ENCODE measurements around the gene ICA1. TPM values are rescaled to one million over a fixed set of nuclear protein-coding genes. Genes with fewer than 3 reads are reported as not detected.

ICA1 gene
- total RNA-seq, 1 donor from 2014 or later, result 51.0 TPM

DNA sequence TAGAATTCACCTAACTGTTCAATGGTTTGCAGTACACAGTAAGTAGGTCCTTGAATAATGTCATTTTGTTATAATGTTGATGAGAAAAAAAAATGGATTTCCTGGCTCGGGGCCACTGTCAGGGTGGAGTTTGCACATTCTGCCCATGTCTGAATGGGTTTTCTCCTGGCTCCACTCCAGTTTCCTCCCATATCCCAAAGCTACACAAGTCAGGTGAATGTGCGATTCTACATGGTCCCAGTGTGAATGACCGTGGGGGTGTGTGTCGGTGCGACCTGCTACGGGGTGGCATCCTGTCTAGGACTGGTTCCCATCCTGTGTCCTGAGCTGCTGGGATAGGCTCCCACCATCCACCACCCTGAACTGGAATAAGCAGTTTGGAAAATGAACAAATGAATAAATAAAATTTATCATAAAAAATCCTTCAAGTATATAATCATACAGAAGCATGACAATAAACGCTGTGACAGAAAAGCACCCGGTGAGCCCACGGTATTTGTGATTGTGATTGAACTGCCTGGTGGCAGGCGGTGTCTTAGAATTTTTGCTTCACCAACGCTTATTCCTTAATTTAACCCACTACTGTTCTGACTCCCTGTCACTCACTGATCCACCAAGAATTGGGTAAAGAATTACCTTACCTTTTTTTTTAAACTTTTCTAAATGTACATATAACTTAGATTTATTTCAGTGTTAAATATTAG is 114.1 kb downstream of the ICA1 start:
- intact Hi-C loops (cut with micrococcal nuclease), result no loop called here
- no peak for DNase-seq
- peak; percentile 27 for ATAC-seq

DNA sequence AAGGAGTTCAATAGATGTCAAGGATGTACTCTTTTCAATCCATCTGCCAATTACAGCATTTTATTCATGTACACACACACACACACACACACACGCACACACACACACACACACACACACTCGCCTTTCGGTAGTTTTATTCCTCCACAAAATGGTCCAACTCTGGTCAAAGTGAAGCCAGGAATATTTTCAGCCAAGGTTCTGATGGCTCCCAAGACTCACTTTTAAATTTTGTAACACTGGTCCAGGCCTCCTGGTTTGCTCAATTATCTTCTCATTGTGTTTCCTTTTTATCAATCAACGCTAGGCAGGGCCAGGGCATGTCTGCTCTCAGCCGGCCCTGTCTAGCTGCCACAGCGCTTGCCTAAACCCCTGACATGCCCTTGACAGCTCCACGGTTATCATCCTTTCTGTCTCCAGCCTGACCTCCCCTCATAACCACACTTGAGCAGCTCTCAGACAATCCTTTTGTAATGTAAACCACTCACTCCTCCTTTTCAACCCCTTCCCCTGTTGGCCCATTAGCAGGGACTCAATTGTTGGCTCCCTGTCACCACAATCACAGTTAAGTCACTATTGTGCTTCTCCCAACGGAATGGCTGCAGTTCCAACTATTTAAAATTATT is 115.1 kb downstream of the ICA1 start:
- intact Hi-C loops (cut with micrococcal nuclease), result no loop called here
- ATAC-seq (peak; percentile 95), DNase-seq (peak; percentile 46)

DNA sequence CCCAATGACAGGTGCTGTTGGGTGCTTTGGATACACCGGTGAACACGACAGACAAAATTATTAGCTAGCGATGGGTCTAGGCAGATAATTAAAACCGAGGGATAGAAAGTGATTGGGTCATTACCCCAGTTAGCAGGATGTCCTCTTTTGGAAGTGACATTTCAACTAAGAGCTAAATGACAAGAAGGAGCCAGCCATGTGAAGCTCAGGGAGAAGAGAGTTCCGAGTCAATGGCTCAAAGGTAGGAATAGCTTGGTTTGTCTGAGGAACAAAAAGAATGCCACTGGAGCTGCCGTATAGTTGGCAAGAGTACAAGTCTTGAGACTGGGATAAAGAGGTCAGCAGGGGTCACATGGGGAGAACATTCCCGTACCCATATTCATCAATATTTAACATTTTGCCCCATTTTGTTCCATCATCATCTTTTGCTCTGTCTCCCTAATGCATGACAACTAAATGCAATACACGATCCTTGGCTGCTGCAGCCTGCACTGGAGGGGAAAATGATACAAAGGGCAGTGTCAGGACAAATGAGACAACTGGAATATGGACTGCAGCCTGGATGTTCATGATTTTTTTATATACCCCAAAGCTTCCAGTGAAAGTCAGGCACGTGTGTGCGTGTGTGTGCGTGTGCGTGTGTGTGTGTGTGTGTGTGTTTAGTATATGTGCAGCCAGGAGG is 115.7 kb downstream of the ICA1 start:
- ATAC-seq, result no peak
- intact Hi-C loops (cut with micrococcal nuclease), result no loop called here
- no peak for DNase-seq

DNA sequence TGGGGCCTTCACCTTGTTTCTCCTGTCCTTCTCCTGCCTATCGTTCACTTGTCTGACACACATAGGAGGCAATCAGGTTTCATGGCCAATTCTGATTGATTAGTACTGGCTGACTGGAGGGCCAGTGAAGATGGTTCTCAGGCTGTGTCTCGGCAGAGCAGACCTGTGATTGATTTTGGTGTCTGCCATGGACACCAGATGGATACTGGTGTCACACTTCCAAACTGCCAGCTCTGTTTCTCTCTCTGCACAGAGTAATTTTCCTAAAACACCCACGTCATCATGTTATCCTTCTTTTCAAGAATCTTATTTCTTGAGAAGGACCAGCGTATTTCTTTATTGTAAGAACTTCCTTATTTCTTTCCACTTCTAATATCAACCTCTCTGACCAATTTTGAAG is 117.1 kb downstream of the ICA1 start:
- intact Hi-C loops (cut with micrococcal nuclease), result no loop called here
- ATAC-seq (no peak), DNase-seq (no peak)

DNA sequence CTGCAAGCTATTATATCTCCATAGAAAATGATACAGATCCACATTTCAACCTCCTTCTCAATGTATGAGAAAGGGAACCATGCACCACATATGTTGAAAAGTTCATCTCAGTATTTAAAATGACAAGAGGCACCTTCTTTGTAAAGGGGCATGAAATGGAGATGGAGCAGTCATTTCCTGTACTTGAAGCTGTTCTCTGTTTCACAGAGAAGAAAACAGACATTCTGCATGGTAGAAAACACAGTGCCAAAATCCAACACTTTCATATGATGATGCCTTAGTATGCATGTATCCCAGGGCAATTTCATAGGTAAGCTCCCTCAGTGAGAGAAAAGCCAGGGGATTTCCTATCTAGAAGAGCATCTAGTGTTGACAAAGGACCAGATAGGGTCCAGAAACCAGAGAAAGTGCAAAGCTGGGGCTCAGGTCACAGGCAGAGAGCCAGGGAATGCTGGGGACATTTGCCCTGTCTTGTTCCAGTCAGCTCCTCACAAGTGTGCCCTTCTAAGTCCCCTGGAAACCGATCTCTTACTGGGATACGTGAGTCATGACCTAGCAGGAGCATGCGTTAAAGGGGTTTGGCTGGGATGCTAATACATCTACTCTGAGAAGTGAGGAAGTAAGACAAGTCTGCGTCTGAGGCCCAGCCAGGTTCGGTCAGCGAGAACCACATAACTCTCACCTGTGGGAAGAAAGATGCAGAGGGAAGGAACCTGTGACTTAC is 118.7 kb downstream of the ICA1 start:
- no peak for ATAC-seq
- intact Hi-C loops (cut with micrococcal nuclease), result no loop called here
- DNase-seq, result no peak

DNA sequence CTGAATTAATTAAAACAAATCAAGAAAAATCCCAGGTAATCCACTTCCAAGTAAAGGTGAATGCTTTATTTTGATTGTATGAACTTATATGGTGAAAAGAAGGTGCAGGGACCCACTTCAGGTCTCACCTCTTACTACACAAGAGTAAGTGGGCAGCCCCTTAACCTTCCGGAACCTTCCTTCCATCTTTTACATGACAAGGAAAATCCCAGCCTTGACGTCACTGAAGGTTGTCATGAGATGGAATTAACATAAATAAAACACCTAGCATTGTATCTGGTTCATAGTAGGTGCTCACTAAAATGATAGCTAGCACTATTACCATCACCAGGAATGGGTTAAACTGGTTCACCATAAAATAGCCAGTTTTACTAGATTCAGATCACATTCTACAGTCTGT is 119.5 kb downstream of the ICA1 start:
- no peak for DNase-seq
- intact Hi-C loops (cut with micrococcal nuclease), result no loop called here

DNA sequence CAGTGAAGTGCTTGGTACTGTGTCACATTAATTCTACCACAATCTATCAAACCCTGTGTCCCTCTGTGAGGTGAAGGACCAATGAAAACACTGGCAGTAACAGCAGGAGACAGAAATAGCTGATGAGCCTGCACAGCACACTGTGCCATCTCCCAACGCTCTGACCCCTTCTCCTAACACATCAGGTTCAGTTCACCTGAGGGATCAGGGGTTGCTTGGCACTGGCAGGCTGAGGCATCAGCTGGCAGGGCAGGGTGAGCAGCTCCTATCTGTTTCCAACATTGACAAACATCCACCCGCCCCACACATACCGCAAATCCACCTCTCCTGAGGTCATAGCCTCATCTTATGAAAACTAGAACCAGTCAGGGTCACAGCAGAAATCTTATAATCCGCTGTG is 120.9 kb downstream of the ICA1 start:
- ATAC-seq (peak; percentile 48), DNase-seq (no peak)
- intact Hi-C loops (cut with micrococcal nuclease), result no loop called here

More for the DNA sequence above, 119.5 kb downstream of the ICA1 start:
- ATAC-seq, result no peak

DNA sequence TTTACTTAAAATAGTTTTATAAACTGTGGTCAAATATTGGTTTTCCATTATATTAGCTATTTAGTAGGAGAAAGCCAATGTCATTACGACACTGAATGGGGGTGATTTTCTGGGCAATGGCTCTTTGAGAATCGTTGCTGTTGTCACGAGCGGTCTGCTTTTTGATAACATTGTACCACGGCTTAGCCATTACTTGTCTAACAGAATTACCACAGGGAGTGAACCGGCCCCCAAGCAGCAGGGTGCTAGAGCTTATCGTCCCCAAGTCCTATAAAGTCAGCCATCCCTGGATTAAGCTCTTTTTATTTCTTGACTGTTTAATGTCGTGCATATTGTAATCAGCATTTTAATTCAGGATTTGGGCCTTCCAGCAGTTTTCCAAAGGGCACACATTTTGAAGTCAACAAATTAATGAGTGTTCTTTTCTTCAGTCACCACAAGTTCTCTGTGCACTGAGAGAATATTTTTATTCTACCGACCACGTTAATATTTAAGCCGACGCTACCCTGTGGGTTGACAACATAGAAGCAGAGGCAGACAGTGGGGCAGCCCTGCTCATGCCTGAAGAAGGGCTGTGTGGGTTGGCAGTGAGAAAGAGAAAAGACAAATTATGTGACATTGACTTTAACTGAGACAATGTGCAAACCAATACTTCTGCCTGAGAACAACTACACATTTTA is 125.8 kb downstream of the ICA1 start:
- intact Hi-C loops (cut with micrococcal nuclease), result no loop called here
- ATAC-seq (no peak), DNase-seq (no peak)

DNA sequence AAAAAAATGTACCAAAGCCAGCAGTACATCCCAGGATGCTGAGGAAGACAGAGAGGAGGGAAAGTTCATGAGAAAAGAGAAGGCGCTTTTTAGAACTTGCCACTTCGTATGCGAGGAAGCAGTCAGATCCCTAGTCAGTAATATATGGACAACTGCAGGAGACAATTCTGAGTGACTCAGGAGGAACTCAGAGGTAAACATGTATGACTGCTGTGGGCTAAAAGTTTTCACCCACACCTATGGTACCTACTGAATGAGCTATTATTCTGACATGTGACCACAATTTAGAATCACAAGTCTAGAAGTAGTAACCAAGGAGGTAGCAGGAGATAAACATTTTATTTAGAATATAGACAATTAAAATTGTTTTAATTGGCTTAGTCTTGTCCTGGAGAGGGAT is 126.5 kb downstream of the ICA1 start:
- DNase-seq (no peak), ATAC-seq (no peak)
- intact Hi-C loops (cut with micrococcal nuclease), result no loop called here

DNA sequence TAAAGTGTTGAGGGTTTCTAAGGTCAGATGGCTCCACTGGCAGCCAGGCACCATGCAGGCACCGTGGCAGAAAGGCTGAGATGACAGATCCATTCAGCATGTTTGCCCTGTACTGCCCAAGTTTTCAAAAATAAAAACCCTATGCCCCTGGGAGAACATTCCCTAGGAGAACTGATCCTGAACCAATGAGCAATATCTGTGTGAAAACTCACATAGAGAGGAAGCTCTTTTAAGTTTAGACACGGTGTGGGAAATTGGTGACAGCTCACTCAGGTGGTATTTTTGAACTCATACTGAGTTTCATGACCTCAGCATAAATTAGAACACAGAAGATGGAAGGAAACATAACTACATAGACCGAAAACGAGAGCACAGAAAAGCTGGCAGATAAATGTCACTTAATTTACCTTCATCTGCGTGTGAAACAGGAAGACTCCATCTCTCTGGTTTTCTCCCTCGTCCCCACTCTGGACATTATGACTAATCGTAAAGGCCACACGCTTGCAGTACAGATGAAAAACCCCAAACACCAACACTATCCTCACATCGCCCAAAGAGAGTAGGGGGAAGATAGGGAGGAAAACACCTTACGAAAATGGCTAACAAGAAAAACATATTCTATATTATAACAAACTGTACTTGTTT is 127.8 kb downstream of the ICA1 start:
- intact Hi-C loops (cut with micrococcal nuclease), result no loop called here
- ATAC-seq (no peak), DNase-seq (no peak)

DNA sequence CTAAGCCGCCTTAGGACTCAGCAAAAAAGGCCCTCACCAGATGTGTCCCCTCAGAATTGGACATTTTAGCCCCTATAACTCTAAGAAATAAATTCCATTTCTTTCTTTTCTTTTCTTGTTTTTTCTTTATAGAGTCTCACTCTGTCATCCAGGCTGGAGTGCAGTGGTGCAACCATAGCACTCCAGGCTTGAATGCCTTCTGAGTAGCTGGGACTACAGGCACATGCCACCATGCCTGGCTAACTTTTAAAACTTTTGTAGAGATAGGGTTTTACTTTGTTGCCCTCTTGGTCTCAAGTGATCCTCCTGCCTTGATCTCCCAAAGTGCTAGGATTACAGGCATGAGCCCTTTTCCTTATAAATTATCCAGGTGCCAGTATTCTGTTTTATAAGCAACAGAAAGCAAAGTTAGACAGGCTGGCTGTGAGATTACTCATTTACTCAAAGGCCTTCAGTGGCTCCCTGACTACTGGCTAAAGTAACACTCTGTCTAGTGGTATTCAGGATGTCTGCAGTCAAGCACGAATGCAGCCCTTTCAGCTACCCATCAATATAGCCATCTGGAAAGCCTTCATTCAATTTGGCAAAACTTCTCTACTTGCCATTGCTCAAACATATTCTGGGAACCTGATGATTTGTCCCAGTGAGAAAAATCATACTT is 128.6 kb downstream of the ICA1 start:
- ATAC-seq (no peak), DNase-seq (no peak)
- intact Hi-C loops (cut with micrococcal nuclease), result no loop called here

DNA sequence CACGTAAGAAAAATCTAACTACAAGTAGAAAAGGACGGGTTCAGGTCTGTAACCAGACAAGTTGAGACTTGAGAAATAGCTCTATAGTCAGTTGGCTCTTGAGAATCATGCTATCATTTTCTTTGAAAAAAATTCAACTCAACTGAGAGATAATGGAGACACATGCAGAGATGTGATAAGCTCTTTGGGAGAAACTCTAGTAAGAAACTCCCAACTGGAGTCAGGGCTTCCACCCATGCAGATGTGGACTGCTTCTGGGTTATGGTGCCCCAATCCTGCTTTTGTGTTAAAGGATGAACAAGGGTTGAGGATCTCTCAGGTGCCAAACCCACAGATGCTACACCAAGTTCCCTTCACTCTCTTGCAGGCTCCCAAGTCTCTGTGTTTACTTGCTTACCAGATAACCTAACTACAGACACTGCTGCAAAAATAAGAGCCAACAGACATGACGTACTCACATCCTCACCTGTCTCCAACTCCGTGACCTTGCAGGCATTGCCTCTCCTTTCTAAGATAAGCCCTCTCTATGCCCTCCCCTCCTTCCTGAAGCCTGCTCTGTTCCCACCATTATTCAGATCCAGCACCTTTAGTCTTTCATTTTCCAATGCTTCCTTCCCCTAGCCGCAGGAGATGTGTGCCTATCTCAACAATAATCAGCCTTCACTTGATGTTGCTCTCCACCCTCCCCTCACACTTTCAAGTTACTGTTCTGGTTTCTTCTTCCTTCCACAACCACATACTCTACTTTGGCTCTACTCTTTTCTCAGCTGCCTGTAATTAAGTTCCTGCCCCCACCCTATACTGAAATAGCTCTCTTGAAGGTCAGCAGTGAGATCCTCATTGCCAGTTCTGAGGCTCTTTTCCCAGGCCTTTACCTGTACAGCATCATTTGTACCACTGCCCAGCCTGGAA is 130.0 kb downstream of the ICA1 start:
- intact Hi-C loops (cut with micrococcal nuclease), result no loop called here
- DNase-seq, result no peak
- no peak for ATAC-seq

DNA sequence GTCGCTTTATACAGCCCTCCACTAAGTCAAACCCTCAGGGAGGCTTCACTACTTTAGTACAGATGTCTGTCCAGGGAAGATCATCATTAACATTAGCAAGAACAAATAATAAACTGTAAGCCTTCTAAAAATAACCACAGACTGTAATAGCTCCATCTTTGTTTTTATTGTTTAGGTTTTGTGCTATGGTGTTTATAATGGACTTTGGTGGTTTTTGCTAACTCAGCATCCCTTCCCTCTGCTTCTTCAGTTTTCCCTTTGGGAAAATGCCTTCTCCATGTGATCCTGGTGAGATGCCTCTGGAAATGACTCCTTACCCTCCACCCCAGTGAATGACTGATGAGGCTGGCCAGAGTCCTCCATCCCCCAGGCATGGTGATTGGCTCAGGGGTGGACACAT is 131.3 kb downstream of the ICA1 start:
- ATAC-seq, result no peak
- DNase-seq, result no peak
- intact Hi-C loops (cut with micrococcal nuclease), result no loop called here

DNA sequence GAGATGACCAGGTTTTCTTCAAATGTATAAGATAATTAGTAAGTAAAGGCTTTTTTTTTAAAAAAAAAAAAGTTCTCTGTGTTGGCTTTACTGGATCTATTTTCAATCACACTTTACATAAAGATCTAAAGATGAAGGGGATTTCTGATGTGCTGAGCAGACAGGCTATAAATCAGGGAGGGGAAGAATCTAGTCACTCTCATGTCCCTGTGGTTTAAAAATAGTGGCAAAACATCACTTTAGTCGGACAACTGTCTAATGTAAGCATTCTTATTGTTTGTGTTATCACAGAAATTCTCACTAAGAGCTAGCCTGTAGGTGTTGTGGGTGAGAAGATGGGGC is 132.7 kb downstream of the ICA1 start:
- ATAC-seq (no peak), DNase-seq (no peak)
- intact Hi-C loops (cut with micrococcal nuclease), result no loop called here

DNA sequence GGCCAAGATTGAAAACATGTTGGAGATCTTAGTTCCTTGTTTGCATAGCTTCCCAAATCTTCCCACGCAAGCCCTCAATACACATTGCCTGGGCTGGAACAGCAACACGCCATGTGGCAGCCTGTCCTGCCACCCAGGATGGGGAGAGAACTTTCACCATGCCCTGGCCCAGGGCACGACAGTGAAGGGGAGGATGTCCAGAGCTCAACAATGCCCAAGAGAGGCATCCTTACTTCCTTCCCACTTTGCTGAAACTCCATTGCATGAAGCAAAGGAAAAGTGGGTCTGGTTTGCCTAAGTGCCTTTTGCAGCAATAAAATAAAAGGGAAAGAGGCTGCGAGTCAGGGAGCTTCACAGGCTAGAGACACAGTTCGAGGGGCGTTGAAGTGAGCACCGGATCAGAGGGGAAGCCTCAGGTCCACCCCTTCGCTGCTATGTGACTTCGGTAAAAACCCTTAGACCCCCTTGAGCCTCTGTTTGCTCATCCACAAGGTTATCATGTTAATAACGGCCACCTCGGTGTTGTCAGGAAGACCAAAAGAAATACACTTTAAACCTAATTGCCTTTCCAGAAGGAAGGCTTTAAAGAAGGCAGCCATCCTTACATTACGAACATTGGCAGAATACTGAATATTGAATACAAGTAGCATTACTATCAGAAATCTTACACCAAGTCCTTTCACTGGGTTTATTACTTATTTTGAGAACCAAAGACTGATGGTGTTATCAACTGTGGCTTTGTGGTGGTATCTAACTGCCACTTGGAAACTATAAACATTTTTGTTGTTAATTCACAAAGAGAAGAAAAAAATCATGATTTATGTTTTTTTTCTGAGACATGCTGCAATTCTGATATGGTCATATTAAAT is 133.3 kb downstream of the ICA1 start:
- no peak for ATAC-seq
- intact Hi-C loops (cut with micrococcal nuclease), result no loop called here

DNA sequence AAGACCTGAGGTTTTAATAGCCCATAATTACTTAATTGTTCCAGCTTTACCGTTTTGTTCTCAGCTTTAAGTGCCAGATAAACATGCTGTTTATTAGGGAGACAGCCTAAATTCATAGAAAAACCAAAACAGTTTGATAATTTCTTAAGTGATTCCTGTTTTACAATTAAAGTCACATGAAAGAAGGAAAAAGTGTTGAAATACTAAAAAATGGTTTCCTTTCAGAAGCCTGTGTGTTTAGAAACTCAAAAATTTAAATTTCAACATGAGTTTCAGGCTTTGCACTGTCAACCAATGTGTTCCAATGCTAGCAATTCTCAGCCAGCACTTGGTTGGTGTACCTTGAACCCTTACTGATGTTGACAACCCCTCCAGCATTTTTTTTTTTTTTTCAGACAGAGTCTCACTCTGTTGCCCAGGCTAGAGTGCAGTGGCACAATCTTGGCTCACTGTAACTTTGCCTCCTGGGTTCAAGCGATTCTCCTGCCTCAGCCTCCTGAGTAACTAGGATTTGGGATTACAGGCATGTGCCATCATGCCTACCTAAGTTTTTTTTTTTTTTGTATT is 135.3 kb downstream of the ICA1 start:
- DNase-seq (no peak), ATAC-seq (no peak)
- intact Hi-C loops (cut with micrococcal nuclease), result no loop called here

More for the DNA sequence above, 133.3 kb downstream of the ICA1 start:
- no peak for DNase-seq
